ENCODE data around the gene ZNF507. TPM values are rescaled to one million over a fixed set of nuclear protein-coding genes. Genes with fewer than 3 reads are reported as not detected.

ZNF507 gene
- total RNA-seq, 6 experiments from 2014 or later: 7.1 to 10.9 (median 9.1) TPM

GRCh38 chr19:32404213-32404932, 59.0 kb downstream of the ZNF507 start:
- DNase-seq (no peak), ATAC-seq (no peak)
- Histone ChIP-seq H3K4me3 (peak overlapping the region; percentile 78 to 90 (median 83)), H3K27me3 (no peaks in the 10 kb centered on the region), H3K4me1 (peaks cover 0 to 19% (median 2%) of the 10 kb centered on the region in 4 donors), H3K27ac (peak overlapping the region; percentile 82 to 97 (median 97)), H3K9me3 (no peaks in the 10 kb centered on the region), H3K36me3 (peaks cover 0 to 8% (median 0%) of the 10 kb centered on the region in 4 donors)
- TF ChIP-seq POLR2A (IDR thresholded peaks at IDR 0.05): no peak
- TF ChIP-seq, protein P1, sequence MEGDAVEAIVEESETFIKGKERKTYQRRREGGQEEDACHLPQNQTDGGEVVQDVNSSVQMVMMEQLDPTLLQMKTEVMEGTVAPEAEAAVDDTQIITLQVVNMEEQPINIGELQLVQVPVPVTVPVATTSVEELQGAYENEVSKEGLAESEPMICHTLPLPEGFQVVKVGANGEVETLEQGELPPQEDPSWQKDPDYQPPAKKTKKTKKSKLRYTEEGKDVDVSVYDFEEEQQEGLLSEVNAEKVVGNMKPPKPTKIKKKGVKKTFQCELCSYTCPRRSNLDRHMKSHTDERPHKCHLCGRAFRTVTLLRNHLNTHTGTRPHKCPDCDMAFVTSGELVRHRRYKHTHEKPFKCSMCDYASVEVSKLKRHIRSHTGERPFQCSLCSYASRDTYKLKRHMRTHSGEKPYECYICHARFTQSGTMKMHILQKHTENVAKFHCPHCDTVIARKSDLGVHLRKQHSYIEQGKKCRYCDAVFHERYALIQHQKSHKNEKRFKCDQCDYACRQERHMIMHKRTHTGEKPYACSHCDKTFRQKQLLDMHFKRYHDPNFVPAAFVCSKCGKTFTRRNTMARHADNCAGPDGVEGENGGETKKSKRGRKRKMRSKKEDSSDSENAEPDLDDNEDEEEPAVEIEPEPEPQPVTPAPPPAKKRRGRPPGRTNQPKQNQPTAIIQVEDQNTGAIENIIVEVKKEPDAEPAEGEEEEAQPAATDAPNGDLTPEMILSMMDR (IDR thresholded peaks at IDR 0.05): no peak
- intact Hi-C loops (cut with DNase I): no loop called here
- WGBS (ENCODE audit: insufficient coverage, low coverage, low lambda C conversion rate, missing lambda C conversion rate): 64% methylated on average over 17 of the region's 20 CpGs

DNA sequence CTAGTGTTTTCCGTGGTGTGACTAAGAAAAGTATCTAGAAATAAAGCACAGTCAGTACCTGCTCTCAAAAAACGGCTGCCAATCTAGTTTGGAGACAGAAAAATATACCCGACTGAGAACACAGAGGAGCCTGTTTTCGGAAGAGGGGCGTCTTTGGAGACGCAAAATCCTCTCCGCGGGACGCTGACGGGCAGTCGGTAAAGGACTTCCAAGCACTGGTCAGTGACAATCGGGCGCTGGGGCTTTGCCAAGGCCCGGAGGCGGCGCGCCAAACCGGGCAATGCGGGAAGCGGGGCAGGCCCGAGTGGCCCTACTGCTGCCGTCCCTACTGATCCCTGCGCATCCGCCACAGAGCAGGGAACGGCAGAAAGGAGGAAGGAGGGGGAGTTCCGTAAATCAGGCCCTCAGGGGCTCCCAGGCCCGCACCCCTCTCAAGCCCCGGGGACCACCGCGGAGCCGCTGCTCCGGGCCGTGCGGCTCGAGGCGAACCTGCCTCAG, 59.6 kb downstream of the ZNF507 start:
- under 1% methylated on average over 11 of the region's 36 CpGs for WGBS (ENCODE audit: insufficient coverage, low coverage, low lambda C conversion rate, missing lambda C conversion rate)
- no peaks in the 10 kb centered on the region for H3K9me3 ChIP-seq
- H3K27ac ChIP-seq: peak overlapping the region; percentile 82 to 97 (median 97)
- peaks cover 0 to 19% (median 2%) of the 10 kb centered on the region in 4 donors for H3K4me1 ChIP-seq
- TF ChIP-seq, protein P1 (IDR thresholded peaks at IDR 0.05): no peak
- TF ChIP-seq POLR2A (IDR thresholded peaks at IDR 0.05): no peak
- H3K4me3 ChIP-seq: peak overlapping the region; percentile 78 to 90 (median 83)
- ATAC-seq (peak; percentile 70 to 74 (median 72)), DNase-seq (peak; percentile 75 to 84 (median 84))
- peaks cover 0 to 10% (median 0%) of the 10 kb centered on the region in 4 donors for H3K36me3 ChIP-seq
- no peaks in the 10 kb centered on the region for H3K27me3 ChIP-seq
- intact Hi-C loops (cut with DNase I): no loop called here

DNA sequence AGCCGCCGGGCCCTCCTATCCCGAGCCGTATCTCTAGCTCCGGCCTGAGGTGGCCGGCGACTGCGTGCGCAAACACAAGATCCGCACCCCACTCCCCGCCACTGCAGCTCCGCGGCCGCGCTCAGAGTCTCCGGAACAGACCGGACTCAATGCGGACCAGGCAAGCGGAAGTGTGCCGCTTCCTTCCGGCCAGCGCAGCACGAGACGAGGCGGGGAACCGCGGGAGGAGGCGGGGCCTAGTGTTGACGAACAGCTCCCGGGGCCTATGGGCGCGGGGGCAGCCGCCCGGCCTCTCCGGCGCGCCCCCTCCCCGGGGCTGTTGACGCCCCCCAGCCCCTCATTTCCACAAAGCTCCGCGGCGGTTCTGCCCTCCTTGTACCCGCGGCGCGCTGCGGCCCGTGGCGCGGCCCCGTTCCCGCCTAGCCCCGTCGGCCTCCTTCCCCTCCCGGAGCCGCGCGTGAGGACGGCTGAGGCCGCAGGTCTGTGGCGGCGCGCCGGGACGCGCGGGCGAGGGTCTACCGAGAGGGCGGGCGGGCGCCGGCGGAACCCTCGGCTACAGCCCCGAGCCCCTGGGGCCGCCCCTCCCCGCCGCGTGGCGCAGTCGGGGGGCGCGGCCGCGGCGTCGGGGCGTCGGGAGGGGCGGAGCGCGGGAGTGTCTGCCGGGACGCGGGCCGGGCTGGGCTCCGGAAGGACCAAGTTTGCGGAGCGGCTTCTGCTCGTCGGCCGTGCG, 60.2 kb downstream of the ZNF507 start, which contains the start of gene DPY19L3:
TSS of gene DPY19L3 (plus strand) at position 340 of the 730 bp plus-strand sequence. CDS start 2,484 bp downstream, outside the sequence.
- whole genome bisulfite sequencing (ENCODE audit: insufficient coverage, low coverage, low lambda C conversion rate, missing lambda C conversion rate): no CpG with 5 or more reads among the region's 104 CpGs

More for the DNA sequence above, 60.2 kb downstream of the ZNF507 start, which contains the start of gene DPY19L3:
- Histone ChIP-seq H3K27ac (peak within 1 kb of the TSS; percentile 82 to 97 (median 97)), H3K36me3 (peaks cover 0 to 10% (median 0%) of the 10 kb centered on the region in 4 donors), H3K27me3 (no peaks in the 10 kb centered on the region), H3K4me3 (peak within 1 kb of the TSS; percentile 78 to 90 (median 83)), H3K4me1 (peaks cover 0 to 19% (median 2%) of the 10 kb centered on the region in 4 donors), H3K9me3 (no peaks in the 10 kb centered on the region)
- TF ChIP-seq, protein P1 (IDR thresholded peaks at IDR 0.05): no peak
- peak; percentile 94 for TF ChIP-seq POLR2A (IDR thresholded peaks at IDR 0.05)
- intact Hi-C loops (cut with DNase I): no loop called here
- peak; percentile 97 for DNase-seq
- ATAC-seq: peak; percentile 98 to 99 (median 98)

All from right lobe of liver (tissue), 6 donors.